ENCODE data around the gene SNX27. TPM values are rescaled to one million over a fixed set of nuclear protein-coding genes. Genes with fewer than 3 reads are reported as not detected.

SNX27 gene
- total RNA-seq, 1 experiment from 2014 or later, result 56.0 TPM

DNA sequence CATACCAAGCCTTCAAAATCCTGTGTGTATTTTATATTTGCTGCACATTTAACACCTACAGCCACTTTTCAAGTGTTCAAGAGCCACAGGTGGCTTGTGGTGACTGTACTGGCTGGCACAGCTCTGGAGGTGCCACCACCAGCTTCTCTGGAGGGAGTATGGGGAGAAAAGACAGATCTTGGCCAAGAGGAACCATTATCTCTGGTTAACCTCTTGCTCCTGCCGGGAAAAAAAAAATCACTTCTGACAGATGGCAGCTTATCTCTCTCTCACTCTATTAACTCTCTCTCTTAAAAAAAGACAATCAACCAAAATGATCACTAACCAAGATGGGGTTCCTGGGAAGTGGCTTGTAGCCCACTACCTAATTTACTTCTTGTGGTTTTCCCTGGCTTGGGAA, 108.3 kb downstream of the SNX27 start:
- POLR2A ChIA-PET, result no interaction called here

DNA sequence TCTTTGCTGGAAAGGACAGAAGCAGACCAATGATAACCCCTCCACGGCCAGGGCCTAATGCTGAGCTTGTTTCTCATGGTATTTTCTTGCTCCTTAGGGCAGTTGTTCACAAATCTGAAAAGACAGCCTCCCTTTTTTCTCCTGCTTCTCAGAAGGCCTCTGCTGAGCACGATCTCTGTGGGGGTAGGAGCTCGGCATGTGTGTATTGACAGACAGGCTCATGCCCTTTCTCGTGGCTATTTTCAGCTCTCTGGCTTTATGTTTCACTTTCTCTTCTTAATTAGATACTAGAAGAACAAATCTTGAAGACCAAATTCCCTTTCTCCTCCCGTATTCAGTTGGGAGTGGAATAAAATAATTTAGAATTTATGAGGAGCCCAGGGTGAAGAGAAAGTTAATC, 108.7 kb downstream of the SNX27 start:
- Mint-ChIP-seq H3K27ac (no peak overlapping the region), H3K9me3 (no peaks in the 10 kb centered on the region), H3K4me3 (peak overlapping the region; percentile 59), H3K36me3 (no peaks in the 10 kb centered on the region), H3K4me1 (peaks cover 38% of the 10 kb centered on the region), H3K27me3 (ENCODE audit: low read depth) (peaks cover 77% of the 10 kb centered on the region)
- TF ChIP-seq STAT6 (CRISPR knock-in tag; conservative IDR thresholded peaks at IDR 0.05; ENCODE audit: low read depth) (no peak), CDX4 (CRISPR knock-in tag; IDR thresholded peaks at IDR 0.05; ENCODE audit: borderline replicate concordance) (no peak), NR1H2 (CRISPR knock-in tag; IDR thresholded peaks at IDR 0.05) (no peak), RELA (CRISPR knock-in tag; IDR thresholded peaks at IDR 0.05; ENCODE audit: borderline replicate concordance) (no peak)
- ChIA-PET POLR2A (interaction anchor here (1.1 kb wide), 1 partner anchor 27 kb away, joined by 3 read pairs; no protein-coding TSS in a partner anchor), CTCF (interaction anchor here (0.6 to 1.9 kb wide), 13 partner anchors 8 to 772 kb away, joined by 3 to 19 read pairs (median 4); no protein-coding TSS in a partner anchor)
- ATAC-seq (no peak), DNase-seq (ENCODE audit: low spot score) (no peak)

More for the DNA sequence above, 108.3 kb downstream of the SNX27 start:
- Mint-ChIP-seq H3K4me3 (no peak overlapping the region), H3K9me3 (no peaks in the 10 kb centered on the region), H3K36me3 (no peaks in the 10 kb centered on the region), H3K27ac (no peak overlapping the region), H3K27me3 (ENCODE audit: low read depth) (peaks cover 81% of the 10 kb centered on the region), H3K4me1 (peaks cover 42% of the 10 kb centered on the region)
- DNase-seq (ENCODE audit: low spot score), result no peak
- TF ChIP-seq, protein P1, sequence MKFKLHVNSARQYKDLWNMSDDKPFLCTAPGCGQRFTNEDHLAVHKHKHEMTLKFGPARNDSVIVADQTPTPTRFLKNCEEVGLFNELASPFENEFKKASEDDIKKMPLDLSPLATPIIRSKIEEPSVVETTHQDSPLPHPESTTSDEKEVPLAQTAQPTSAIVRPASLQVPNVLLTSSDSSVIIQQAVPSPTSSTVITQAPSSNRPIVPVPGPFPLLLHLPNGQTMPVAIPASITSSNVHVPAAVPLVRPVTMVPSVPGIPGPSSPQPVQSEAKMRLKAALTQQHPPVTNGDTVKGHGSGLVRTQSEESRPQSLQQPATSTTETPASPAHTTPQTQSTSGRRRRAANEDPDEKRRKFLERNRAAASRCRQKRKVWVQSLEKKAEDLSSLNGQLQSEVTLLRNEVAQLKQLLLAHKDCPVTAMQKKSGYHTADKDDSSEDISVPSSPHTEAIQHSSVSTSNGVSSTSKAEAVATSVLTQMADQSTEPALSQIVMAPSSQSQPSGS (CRISPR knock-in tag; IDR thresholded peaks at IDR 0.05; ENCODE audit: borderline replicate concordance, low read depth), result no peak
- no peak for TF ChIP-seq AR (CRISPR knock-in tag; IDR thresholded peaks at IDR 0.05)
- TF ChIP-seq ZNF671 (CRISPR knock-in tag; IDR thresholded peaks at IDR 0.05), result no peak
- no peak for TF ChIP-seq NFYB (CRISPR knock-in tag; conservative IDR thresholded peaks at IDR 0.05; ENCODE audit: low read depth)
- TF ChIP-seq, protein P2, sequence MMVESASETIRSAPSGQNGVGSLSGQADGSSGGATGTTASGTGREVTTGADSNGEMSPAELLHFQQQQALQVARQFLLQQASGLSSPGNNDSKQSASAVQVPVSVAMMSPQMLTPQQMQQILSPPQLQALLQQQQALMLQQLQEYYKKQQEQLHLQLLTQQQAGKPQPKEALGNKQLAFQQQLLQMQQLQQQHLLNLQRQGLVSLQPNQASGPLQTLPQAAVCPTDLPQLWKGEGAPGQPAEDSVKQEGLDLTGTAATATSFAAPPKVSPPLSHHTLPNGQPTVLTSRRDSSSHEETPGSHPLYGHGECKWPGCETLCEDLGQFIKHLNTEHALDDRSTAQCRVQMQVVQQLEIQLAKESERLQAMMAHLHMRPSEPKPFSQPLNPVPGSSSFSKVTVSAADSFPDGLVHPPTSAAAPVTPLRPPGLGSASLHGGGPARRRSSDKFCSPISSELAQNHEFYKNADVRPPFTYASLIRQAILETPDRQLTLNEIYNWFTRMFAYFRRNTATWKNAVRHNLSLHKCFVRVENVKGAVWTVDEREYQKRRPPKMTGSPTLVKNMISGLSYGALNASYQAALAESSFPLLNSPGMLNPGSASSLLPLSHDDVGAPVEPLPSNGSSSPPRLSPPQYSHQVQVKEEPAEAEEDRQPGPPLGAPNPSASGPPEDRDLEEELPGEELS (CRISPR knock-in tag; IDR thresholded peaks at IDR 0.05), result no peak
- TF ChIP-seq CTCF (IDR thresholded peaks at IDR 0.05), result no peak
- no peak for TF ChIP-seq MYBL2 (CRISPR knock-in tag; IDR thresholded peaks at IDR 0.05)
- no peak for TF ChIP-seq CDX4 (CRISPR knock-in tag; IDR thresholded peaks at IDR 0.05; ENCODE audit: borderline replicate concordance)
- TF ChIP-seq ZNF121 (CRISPR knock-in tag; IDR thresholded peaks at IDR 0.05), result no peak
- no peak for ATAC-seq
- CTCF ChIA-PET, result interaction anchor here (1.7 to 1.9 kb wide), 3 partner anchors 15 to 119 kb away, joined by 5 to 19 read pairs (median 12); no protein-coding TSS in a partner anchor

Data from WTC11 (cell line).